GM21423 (cell line): Measurements from ENCODE around the gene OR2A12.
A peak's percentile ranks its signal among the peaks of the same experiment; 100 is the strongest.
"Not testable (repeated sequence)": the region's sequence is repeated elsewhere in the genome, so short reads cannot be mapped to it uniquely, and the experiment has no call there.

Experiments used
- ATAC-seq: cut with Tn5 transposase; IDR thresholded peaks from one replicate; pipeline ENCODE4 v1.9.1; 2021; ENCODE audit warnings: mild to moderate bottlenecking, moderate library complexity; ENCODE audit not compliant: unreplicated experiment

Gene OR2A12

GRCh38 chr7:144113651-144114050 is 27.6 kb downstream of the OR2A12 start:
- no peak for ATAC-seq

- no peak for ATAC-seq
Measured at GRCh38 chr7:144118341-144118740, 32.3 kb downstream of the OR2A12 start.

- no peak for ATAC-seq
Measured at GRCh38 chr7:144122876-144123275, 36.8 kb downstream of the OR2A12 start, which contains the start of gene OR2A14. Gene OR2A14 (plus strand): TSS chr7:144123176. CDS start chr7:144129113, 5,937 bp downstream.

- ATAC-seq, result peak; percentile 99
Measured at GRCh38 chr7:144127714-144128334, 41.7 kb downstream of the OR2A12 start.

GRCh38 chr7:144129601-144130000 is 43.5 kb downstream of the OR2A12 start:
- ATAC-seq, result not testable (repeated sequence)

- ATAC-seq, result no peak
Measured at GRCh38 chr7:144130730-144131129, 44.7 kb downstream of the OR2A12 start.

GRCh38 chr7:144132262-144132661 is 46.2 kb downstream of the OR2A12 start:
- no peak for ATAC-seq

GRCh38 chr7:144133307-144133706 is 47.2 kb downstream of the OR2A12 start:
- ATAC-seq, result no peak

- no peak for ATAC-seq
Measured at GRCh38 chr7:144134116-144134515, 48.0 kb downstream of the OR2A12 start.

GRCh38 chr7:144137501-144137900 is 51.4 kb downstream of the OR2A12 start:
- no peak for ATAC-seq

GRCh38 chr7:144142187-144142586 is 56.1 kb downstream of the OR2A12 start:
- no peak for ATAC-seq

- ATAC-seq, result no peak
Measured at GRCh38 chr7:144144426-144144825, 58.3 kb downstream of the OR2A12 start.

- no peak for ATAC-seq
Measured at GRCh38 chr7:144148224-144148827, 62.2 kb downstream of the OR2A12 start.
